Esophagus muscularis mucosa (tissue), 3 donors: ENCODE measurements around the gene FRMD4A.
"Not testable (repeated sequence)": the region's sequence is repeated elsewhere in the genome, so short reads cannot be mapped to it uniquely, and the experiment has no call there.

Experiments
- POLR2A ChIP-seq: fragments of 450-650 bp; IDR thresholded peaks from one replicate; pipeline ENCODE4 v1.6.1; 2017; ENCODE audit warnings: antibody characterized with exemption, moderate library complexity, mild to moderate bottlenecking, low read depth
- POLR2AphosphoS5 ChIP-seq, 2 donors: sonication (generic); formaldehyde crosslinking; IDR thresholded peaks; one replicate each; pipeline ENCODE4 v1.6.1; 2017; ENCODE audit warnings: antibody characterized with exemption in 2 of 2
- TF ChIP-seq, protein P1 (sequence below), 3 experiments: fragments of 200-600 bp in 2 of 3; fragments of 450-650 bp in 1 of 3; sonication (generic) in 2 of 3; IDR thresholded peaks; one replicate each; pipeline ENCODE4 v1.5.1; 2017 to 2019; ENCODE audit warnings: antibody characterized with exemption in 3 of 3, mild to moderate bottlenecking in 2 of 3, moderate library complexity in 1 of 3

DNA sequence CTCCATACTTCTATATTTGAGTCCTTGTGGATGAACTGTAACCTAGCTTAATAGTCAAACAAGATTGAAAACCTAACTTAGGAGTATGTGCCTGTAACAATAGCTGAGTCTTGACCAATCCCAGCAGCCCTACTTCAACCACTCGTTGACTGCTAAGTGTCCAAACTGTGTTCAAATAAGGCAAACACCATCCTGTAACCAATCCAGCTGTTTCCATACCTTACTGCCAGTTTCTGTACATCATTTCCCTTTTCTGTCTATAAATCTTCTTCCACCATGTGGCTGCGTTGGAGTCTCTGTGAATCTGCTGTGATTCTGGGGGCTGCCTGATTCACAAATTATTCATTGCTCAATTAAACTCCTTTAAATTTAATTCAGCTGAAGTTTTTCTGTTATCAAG lies 195.5 kb downstream of the FRMD4A start:
- TF ChIP-seq POLR2AphosphoS5 (IDR thresholded peaks at IDR 0.05); POLR2A: not testable (repeated sequence)
- TF ChIP-seq, protein P1, sequence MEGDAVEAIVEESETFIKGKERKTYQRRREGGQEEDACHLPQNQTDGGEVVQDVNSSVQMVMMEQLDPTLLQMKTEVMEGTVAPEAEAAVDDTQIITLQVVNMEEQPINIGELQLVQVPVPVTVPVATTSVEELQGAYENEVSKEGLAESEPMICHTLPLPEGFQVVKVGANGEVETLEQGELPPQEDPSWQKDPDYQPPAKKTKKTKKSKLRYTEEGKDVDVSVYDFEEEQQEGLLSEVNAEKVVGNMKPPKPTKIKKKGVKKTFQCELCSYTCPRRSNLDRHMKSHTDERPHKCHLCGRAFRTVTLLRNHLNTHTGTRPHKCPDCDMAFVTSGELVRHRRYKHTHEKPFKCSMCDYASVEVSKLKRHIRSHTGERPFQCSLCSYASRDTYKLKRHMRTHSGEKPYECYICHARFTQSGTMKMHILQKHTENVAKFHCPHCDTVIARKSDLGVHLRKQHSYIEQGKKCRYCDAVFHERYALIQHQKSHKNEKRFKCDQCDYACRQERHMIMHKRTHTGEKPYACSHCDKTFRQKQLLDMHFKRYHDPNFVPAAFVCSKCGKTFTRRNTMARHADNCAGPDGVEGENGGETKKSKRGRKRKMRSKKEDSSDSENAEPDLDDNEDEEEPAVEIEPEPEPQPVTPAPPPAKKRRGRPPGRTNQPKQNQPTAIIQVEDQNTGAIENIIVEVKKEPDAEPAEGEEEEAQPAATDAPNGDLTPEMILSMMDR (IDR thresholded peaks at IDR 0.05), result not testable (repeated sequence)
